ENCODE results near the gene MINK1. TPM values are rescaled to one million over a fixed set of nuclear protein-coding genes. Genes with fewer than 3 reads are reported as not detected.

MINK1 gene
- total RNA-seq, 1 donor from 2014 or later, result 63.2 TPM

DNA sequence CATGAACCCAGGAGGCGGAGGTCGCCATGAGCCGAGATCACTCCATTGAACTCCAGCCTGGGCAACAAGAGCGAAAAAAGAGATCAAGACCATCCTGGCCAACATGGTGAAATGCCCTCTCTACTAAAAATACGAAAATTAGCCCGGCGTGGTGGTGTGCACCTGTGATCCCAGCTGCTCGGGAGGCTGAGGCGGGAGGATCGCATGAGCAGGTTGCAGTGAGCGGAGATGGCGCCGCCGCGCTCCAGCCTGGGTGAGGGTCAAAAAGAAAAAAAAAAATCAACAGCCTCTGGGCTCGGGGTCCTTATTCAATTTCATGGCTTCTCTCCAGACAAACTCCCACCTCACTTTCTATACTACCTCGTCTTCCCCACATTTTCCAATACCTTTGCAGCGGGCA, 95.7 kb downstream of the MINK1 start:
- Mint-ChIP-seq H3K36me3 (ENCODE audit: low read depth, unreplicated experiment) (peaks cover 23% of the 10 kb centered on the region), H3K27me3 (ENCODE audit: low read depth, unreplicated experiment) (no peaks in the 10 kb centered on the region), H3K27ac (ENCODE audit: unreplicated experiment) (no peak overlapping the region), H3K9me3 (ENCODE audit: unreplicated experiment) (no peaks in the 10 kb centered on the region), H3K4me1 (ENCODE audit: low read depth, unreplicated experiment) (peaks cover 4% of the 10 kb centered on the region), H3K4me3 (ENCODE audit: unreplicated experiment) (no peak overlapping the region)
- Histone ChIP-seq H3K79me2 (ENCODE audit: insufficient read depth, low read length) (no peaks in the 10 kb centered on the region), H3K9me3 (ENCODE audit: insufficient read depth, low read depth, low read length) (no peaks in the 10 kb centered on the region), H3K4me3 (ENCODE audit: insufficient read depth, low read depth, low read length) (no peak overlapping the region), H3K27me3 (ENCODE audit: insufficient read depth, low read length) (no peaks in the 10 kb centered on the region), H2AFZ (ENCODE audit: low read depth, low read length) (no peak overlapping the region), H3K4me2 (ENCODE audit: low read length) (no peak overlapping the region), H4K20me1 (ENCODE audit: insufficient read depth, low read length) (no peaks in the 10 kb centered on the region), H3K4me1 (ENCODE audit: insufficient read depth, low read length) (peaks cover under 1% of the 10 kb centered on the region), H3K9ac (ENCODE audit: low read length) (no peak overlapping the region), H3K27ac (ENCODE audit: low read depth, low read length) (no peak overlapping the region), H3K36me3 (ENCODE audit: insufficient read depth, low read length) (no peaks in the 10 kb centered on the region)
- TF ChIP-seq, protein P1, sequence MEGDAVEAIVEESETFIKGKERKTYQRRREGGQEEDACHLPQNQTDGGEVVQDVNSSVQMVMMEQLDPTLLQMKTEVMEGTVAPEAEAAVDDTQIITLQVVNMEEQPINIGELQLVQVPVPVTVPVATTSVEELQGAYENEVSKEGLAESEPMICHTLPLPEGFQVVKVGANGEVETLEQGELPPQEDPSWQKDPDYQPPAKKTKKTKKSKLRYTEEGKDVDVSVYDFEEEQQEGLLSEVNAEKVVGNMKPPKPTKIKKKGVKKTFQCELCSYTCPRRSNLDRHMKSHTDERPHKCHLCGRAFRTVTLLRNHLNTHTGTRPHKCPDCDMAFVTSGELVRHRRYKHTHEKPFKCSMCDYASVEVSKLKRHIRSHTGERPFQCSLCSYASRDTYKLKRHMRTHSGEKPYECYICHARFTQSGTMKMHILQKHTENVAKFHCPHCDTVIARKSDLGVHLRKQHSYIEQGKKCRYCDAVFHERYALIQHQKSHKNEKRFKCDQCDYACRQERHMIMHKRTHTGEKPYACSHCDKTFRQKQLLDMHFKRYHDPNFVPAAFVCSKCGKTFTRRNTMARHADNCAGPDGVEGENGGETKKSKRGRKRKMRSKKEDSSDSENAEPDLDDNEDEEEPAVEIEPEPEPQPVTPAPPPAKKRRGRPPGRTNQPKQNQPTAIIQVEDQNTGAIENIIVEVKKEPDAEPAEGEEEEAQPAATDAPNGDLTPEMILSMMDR (IDR thresholded peaks at IDR 0.05; ENCODE audit: insufficient read depth, low read depth, low read length), result no peak
- no peak for TF ChIP-seq EZH2 (IDR thresholded peaks at IDR 0.05; ENCODE audit: insufficient read depth, low read length)
- DNase-seq (ENCODE audit: low read depth), result no peak
- no peak for FAIRE-seq

DNA sequence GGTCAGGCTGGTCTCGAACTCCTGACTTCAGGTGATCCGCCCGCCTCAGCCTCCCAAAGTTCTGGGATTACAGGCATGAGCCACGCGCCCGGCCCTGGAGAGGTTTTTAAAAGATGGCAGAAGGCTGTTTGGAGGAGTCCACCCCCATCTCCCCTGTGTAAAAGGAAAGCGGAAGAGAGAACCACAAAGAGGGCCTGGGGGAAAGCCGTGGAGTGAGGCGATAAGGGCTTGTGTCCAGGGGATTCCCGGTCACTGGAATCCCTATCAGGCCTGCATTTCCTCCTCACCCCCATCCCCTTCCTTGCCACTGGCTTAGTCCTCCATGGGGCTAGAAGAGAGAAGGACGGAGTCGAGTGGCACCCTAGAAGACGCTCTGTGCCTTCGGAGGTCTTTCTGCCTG, 98.8 kb downstream of the MINK1 start, which contains the start of gene GP1BA:
Gene GP1BA, plus strand, starts transcription at position 315 of the 400 bp plus-strand sequence. CDS start 328 bp downstream, outside the sequence.
- DNase-seq (ENCODE audit: low read depth) (no peak), FAIRE-seq (no peak)
- Mint-ChIP-seq H3K27me3 (ENCODE audit: low read depth, unreplicated experiment) (no peaks in the 10 kb centered on the region), H3K4me3 (ENCODE audit: unreplicated experiment) (no peak within 1 kb of the TSS), H3K27ac (ENCODE audit: unreplicated experiment) (no peak within 1 kb of the TSS), H3K4me1 (ENCODE audit: low read depth, unreplicated experiment) (peaks cover 12% of the 10 kb centered on the region), H3K9me3 (ENCODE audit: unreplicated experiment) (no peaks in the 10 kb centered on the region), H3K36me3 (ENCODE audit: low read depth, unreplicated experiment) (peaks cover 24% of the 10 kb centered on the region)
- no peak within 1 kb of the TSS for H3K4me2 ChIP-seq (ENCODE audit: low read length)
- H3K9ac ChIP-seq (ENCODE audit: low read length), result no peak within 1 kb of the TSS
- H3K27ac ChIP-seq (ENCODE audit: low read depth, low read length), result no peak within 1 kb of the TSS
- TF ChIP-seq, protein P1 (IDR thresholded peaks at IDR 0.05; ENCODE audit: insufficient read depth, low read depth, low read length), result no peak
- no peak for TF ChIP-seq EZH2 (IDR thresholded peaks at IDR 0.05; ENCODE audit: insufficient read depth, low read length)
- no peak within 1 kb of the TSS for H3K4me3 ChIP-seq (ENCODE audit: insufficient read depth, low read depth, low read length)
- no peak within 1 kb of the TSS for H2AFZ ChIP-seq (ENCODE audit: low read depth, low read length)
- no peaks in the 10 kb centered on the region for H3K79me2 ChIP-seq (ENCODE audit: insufficient read depth, low read length)
- H4K20me1 ChIP-seq (ENCODE audit: insufficient read depth, low read length), result no peaks in the 10 kb centered on the region
- peaks cover 7% of the 10 kb centered on the region for H3K4me1 ChIP-seq (ENCODE audit: insufficient read depth, low read length)
- H3K36me3 ChIP-seq (ENCODE audit: insufficient read depth, low read length), result no peaks in the 10 kb centered on the region
- no peaks in the 10 kb centered on the region for H3K9me3 ChIP-seq (ENCODE audit: insufficient read depth, low read depth, low read length)
- H3K27me3 ChIP-seq (ENCODE audit: insufficient read depth, low read length), result no peaks in the 10 kb centered on the region

DNA sequence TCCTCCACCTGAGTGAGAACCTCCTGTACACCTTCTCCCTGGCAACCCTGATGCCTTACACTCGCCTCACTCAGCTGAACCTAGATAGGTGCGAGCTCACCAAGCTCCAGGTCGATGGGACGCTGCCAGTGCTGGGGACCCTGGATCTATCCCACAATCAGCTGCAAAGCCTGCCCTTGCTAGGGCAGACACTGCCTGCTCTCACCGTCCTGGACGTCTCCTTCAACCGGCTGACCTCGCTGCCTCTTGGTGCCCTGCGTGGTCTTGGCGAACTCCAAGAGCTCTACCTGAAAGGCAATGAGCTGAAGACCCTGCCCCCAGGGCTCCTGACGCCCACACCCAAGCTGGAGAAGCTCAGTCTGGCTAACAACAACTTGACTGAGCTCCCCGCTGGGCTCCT, 99.6 kb downstream of the MINK1 start:
- H4K20me1 ChIP-seq (ENCODE audit: insufficient read depth, low read length), result no peaks in the 10 kb centered on the region
- H3K79me2 ChIP-seq (ENCODE audit: insufficient read depth, low read length), result peaks cover 2% of the 10 kb centered on the region
- H3K27ac ChIP-seq (ENCODE audit: low read depth, low read length), result no peak overlapping the region
- no peak overlapping the region for H2AFZ ChIP-seq (ENCODE audit: low read depth, low read length)
- H3K27me3 Mint-ChIP-seq (ENCODE audit: low read depth, unreplicated experiment), result no peaks in the 10 kb centered on the region
- no peaks in the 10 kb centered on the region for H3K27me3 ChIP-seq (ENCODE audit: insufficient read depth, low read length)
- peaks cover 12% of the 10 kb centered on the region for H3K4me1 Mint-ChIP-seq (ENCODE audit: low read depth, unreplicated experiment)
- no peak overlapping the region for H3K4me3 ChIP-seq (ENCODE audit: insufficient read depth, low read depth, low read length)
- H3K4me3 Mint-ChIP-seq (ENCODE audit: unreplicated experiment), result no peak overlapping the region
- peaks cover 7% of the 10 kb centered on the region for H3K4me1 ChIP-seq (ENCODE audit: insufficient read depth, low read length)
- H3K4me2 ChIP-seq (ENCODE audit: low read length), result no peak overlapping the region
- no peaks in the 10 kb centered on the region for H3K36me3 ChIP-seq (ENCODE audit: insufficient read depth, low read length)
- no peaks in the 10 kb centered on the region for H3K9me3 ChIP-seq (ENCODE audit: insufficient read depth, low read depth, low read length)
- H3K36me3 Mint-ChIP-seq (ENCODE audit: low read depth, unreplicated experiment), result peaks cover 24% of the 10 kb centered on the region
- no peaks in the 10 kb centered on the region for H3K9me3 Mint-ChIP-seq (ENCODE audit: unreplicated experiment)
- H3K27ac Mint-ChIP-seq (ENCODE audit: unreplicated experiment), result no peak overlapping the region
- FAIRE-seq (no peak), DNase-seq (ENCODE audit: low read depth) (no peak)
- H3K9ac ChIP-seq (ENCODE audit: low read length), result no peak overlapping the region
- TF ChIP-seq, protein P1 (IDR thresholded peaks at IDR 0.05; ENCODE audit: insufficient read depth, low read depth, low read length), result no peak
- no peak for TF ChIP-seq EZH2 (IDR thresholded peaks at IDR 0.05; ENCODE audit: insufficient read depth, low read length)
